ENCODE results near the gene ENTR1. TPM values are rescaled to one million over a fixed set of nuclear protein-coding genes. Genes with fewer than 3 reads are reported as not detected.

Gene ENTR1
- total and polyA plus RNA-seq, 2 donors = 26.7 to 60.3 TPM

GRCh38 chr9:136363949-136364748 lies 46.3 kb downstream of the ENTR1 start:
- peaks cover 0 to 28% of the 10 kb centered on the region in 2 donors for H3K36me3 ChIP-seq (ENCODE audit: control insufficient read depth in 2 of 2, insufficient read depth in 2 of 2, low read length in 1 of 2)
- 57% methylated on average over 54 of the region's 54 CpGs for WGBS
- no peak overlapping the region for H3K27ac ChIP-seq (ENCODE audit: low read depth in 1 of 2, low read length in 1 of 2)
- H3K27me3 ChIP-seq (ENCODE audit: control insufficient read depth in 2 of 2, insufficient read depth in 1 of 2, low read length in 1 of 2) = peaks cover 2 to 11% of the 10 kb centered on the region in 2 donors
- peaks cover 0 to 12% of the 10 kb centered on the region in 2 donors for H3K9me3 ChIP-seq (ENCODE audit: control insufficient read depth in 2 of 2, insufficient read depth in 1 of 2, low read length in 1 of 2)
- H3K4me3 ChIP-seq (ENCODE audit: low read length in 2 of 2) = peak overlapping the region in 1 of 2 donors; percentile 99
- peaks cover 6 to 10% of the 10 kb centered on the region in 2 donors for H3K4me1 ChIP-seq (ENCODE audit: control insufficient read depth in 2 of 2, insufficient read depth in 2 of 2, low read length in 2 of 2)
- DNase-seq (ENCODE audit: low read depth in 6 of 9, low spot score in 9 of 9) = peak in 1 of 9 donors; percentile 29

- H3K9me3 ChIP-seq (ENCODE audit: control insufficient read depth in 2 of 2, insufficient read depth in 1 of 2, low read length in 1 of 2) = peaks cover 0 to 12% of the 10 kb centered on the region in 2 donors
- peak within 1 kb of the TSS; percentile 74 to 99 for H3K4me3 ChIP-seq (ENCODE audit: low read length in 2 of 2)
- peak within 1 kb of the TSS; percentile 83 to 96 for H3K27ac ChIP-seq (ENCODE audit: low read depth in 1 of 2, low read length in 1 of 2)
- peak; percentile 69 to 95 (median 89) for DNase-seq (ENCODE audit: low read depth in 6 of 9, low spot score in 9 of 9)
- H3K4me1 ChIP-seq (ENCODE audit: control insufficient read depth in 2 of 2, insufficient read depth in 2 of 2, low read length in 2 of 2) = peaks cover 6 to 10% of the 10 kb centered on the region in 2 donors
- 1% methylated on average over 97 of the region's 97 CpGs for WGBS
- H3K27me3 ChIP-seq (ENCODE audit: control insufficient read depth in 2 of 2, insufficient read depth in 1 of 2, low read length in 1 of 2) = peaks cover 2 to 11% of the 10 kb centered on the region in 2 donors
- H3K36me3 ChIP-seq (ENCODE audit: control insufficient read depth in 2 of 2, insufficient read depth in 2 of 2, low read length in 1 of 2) = peaks cover 0 to 36% of the 10 kb centered on the region in 2 donors
Measured at GRCh38 chr9:136363106-136363948, 47.1 kb downstream of the ENTR1 start, which contains the start of gene DNLZ. TSS of gene DNLZ (minus strand) at chr9:136363744. CDS start at chr9:136363714, 30 bp downstream.

- peaks cover 0 to 12% of the 10 kb centered on the region in 2 donors for H3K9me3 ChIP-seq (ENCODE audit: control insufficient read depth in 2 of 2, insufficient read depth in 1 of 2, low read length in 1 of 2)
- H3K27ac ChIP-seq (ENCODE audit: low read depth in 1 of 2, low read length in 1 of 2) = no peak overlapping the region
- H3K36me3 ChIP-seq (ENCODE audit: control insufficient read depth in 2 of 2, insufficient read depth in 2 of 2, low read length in 1 of 2) = peaks cover 0 to 44% of the 10 kb centered on the region in 2 donors
- peaks cover 6 to 10% of the 10 kb centered on the region in 2 donors for H3K4me1 ChIP-seq (ENCODE audit: control insufficient read depth in 2 of 2, insufficient read depth in 2 of 2, low read length in 2 of 2)
- H3K4me3 ChIP-seq (ENCODE audit: low read length in 2 of 2) = no peak overlapping the region
- no peak for DNase-seq (ENCODE audit: low read depth in 6 of 9, low spot score in 9 of 9)
- H3K27me3 ChIP-seq (ENCODE audit: control insufficient read depth in 2 of 2, insufficient read depth in 1 of 2, low read length in 1 of 2) = peaks cover 2 to 11% of the 10 kb centered on the region in 2 donors
- WGBS = 98% methylated on average over 6 of the region's 6 CpGs
Measured at GRCh38 chr9:136362450-136362784, 48.0 kb downstream of the ENTR1 start.

GRCh38 chr9:136361754-136362449 lies 48.5 kb downstream of the ENTR1 start:
- H3K36me3 ChIP-seq (ENCODE audit: control insufficient read depth in 2 of 2, insufficient read depth in 2 of 2, low read length in 1 of 2) = peaks cover 0 to 44% of the 10 kb centered on the region in 2 donors
- DNase-seq (ENCODE audit: low read depth in 6 of 9, low spot score in 9 of 9) = no peak

GRCh38 chr9:136361047-136361753 lies 49.2 kb downstream of the ENTR1 start:
- H3K27ac ChIP-seq (ENCODE audit: low read depth in 1 of 2, low read length in 1 of 2) = no peak overlapping the region

More at GRCh38 chr9:136361754-136362449, 48.5 kb downstream of the ENTR1 start:
- peaks cover 0 to 12% of the 10 kb centered on the region in 2 donors for H3K9me3 ChIP-seq (ENCODE audit: control insufficient read depth in 2 of 2, insufficient read depth in 1 of 2, low read length in 1 of 2)
- H3K4me1 ChIP-seq (ENCODE audit: control insufficient read depth in 2 of 2, insufficient read depth in 2 of 2, low read length in 2 of 2) = peaks cover 6 to 10% of the 10 kb centered on the region in 2 donors
- no peak overlapping the region for H3K4me3 ChIP-seq (ENCODE audit: low read length in 2 of 2)
- WGBS = 96% methylated on average over 26 of the region's 26 CpGs
- H3K27me3 ChIP-seq (ENCODE audit: control insufficient read depth in 2 of 2, insufficient read depth in 1 of 2, low read length in 1 of 2) = peaks cover 2 to 11% of the 10 kb centered on the region in 2 donors
- no peak overlapping the region for H3K27ac ChIP-seq (ENCODE audit: low read depth in 1 of 2, low read length in 1 of 2)

GRCh38 chr9:136359774-136360718 lies 50.4 kb downstream of the ENTR1 start:
- H3K36me3 ChIP-seq (ENCODE audit: control insufficient read depth in 2 of 2, insufficient read depth in 2 of 2, low read length in 1 of 2) = peaks cover 3 to 44% of the 10 kb centered on the region in 2 donors
- H3K4me3 ChIP-seq (ENCODE audit: low read length in 2 of 2) = no peak overlapping the region
- 92% methylated on average over 38 of the region's 38 CpGs for WGBS
- peaks cover 0 to 12% of the 10 kb centered on the region in 2 donors for H3K9me3 ChIP-seq (ENCODE audit: control insufficient read depth in 2 of 2, insufficient read depth in 1 of 2, low read length in 1 of 2)
- no peak overlapping the region for H3K27ac ChIP-seq (ENCODE audit: low read depth in 1 of 2, low read length in 1 of 2)
- peaks cover 6 to 10% of the 10 kb centered on the region in 2 donors for H3K4me1 ChIP-seq (ENCODE audit: control insufficient read depth in 2 of 2, insufficient read depth in 2 of 2, low read length in 2 of 2)
- DNase-seq (ENCODE audit: low read depth in 6 of 9, low spot score in 9 of 9) = no peak
- H3K27me3 ChIP-seq (ENCODE audit: control insufficient read depth in 2 of 2, insufficient read depth in 1 of 2, low read length in 1 of 2) = peaks cover 2 to 10% of the 10 kb centered on the region in 2 donors

More at GRCh38 chr9:136361047-136361753, 49.2 kb downstream of the ENTR1 start:
- Histone ChIP-seq H3K9me3 (ENCODE audit: control insufficient read depth in 2 of 2, insufficient read depth in 1 of 2, low read length in 1 of 2) (peaks cover 0 to 12% of the 10 kb centered on the region in 2 donors), H3K4me3 (ENCODE audit: low read length in 2 of 2) (no peak overlapping the region), H3K36me3 (ENCODE audit: control insufficient read depth in 2 of 2, insufficient read depth in 2 of 2, low read length in 1 of 2) (peaks cover 3 to 44% of the 10 kb centered on the region in 2 donors), H3K4me1 (ENCODE audit: control insufficient read depth in 2 of 2, insufficient read depth in 2 of 2, low read length in 2 of 2) (peaks cover 6 to 10% of the 10 kb centered on the region in 2 donors), H3K27me3 (ENCODE audit: control insufficient read depth in 2 of 2, insufficient read depth in 1 of 2, low read length in 1 of 2) (peaks cover 2 to 11% of the 10 kb centered on the region in 2 donors)
- WGBS = 95% methylated on average over 43 of the region's 43 CpGs
- DNase-seq (ENCODE audit: low read depth in 6 of 9, low spot score in 9 of 9) = no peak

- no peak overlapping the region for H3K4me3 ChIP-seq (ENCODE audit: low read length in 2 of 2)
- 88% methylated on average over 2 of the region's 2 CpGs for WGBS
- peaks cover 3 to 44% of the 10 kb centered on the region in 2 donors for H3K36me3 ChIP-seq (ENCODE audit: control insufficient read depth in 2 of 2, insufficient read depth in 2 of 2, low read length in 1 of 2)
Measured at GRCh38 chr9:136358888-136359287, 51.5 kb downstream of the ENTR1 start.

More at GRCh38 chr9:136358888-136359287, 51.5 kb downstream of the ENTR1 start:
- H3K9me3 ChIP-seq (ENCODE audit: control insufficient read depth in 2 of 2, insufficient read depth in 1 of 2, low read length in 1 of 2) = peaks cover 0 to 4% of the 10 kb centered on the region in 2 donors
- peaks cover 2 to 5% of the 10 kb centered on the region in 2 donors for H3K4me1 ChIP-seq (ENCODE audit: control insufficient read depth in 2 of 2, insufficient read depth in 2 of 2, low read length in 2 of 2)
- peaks cover 0 to 2% of the 10 kb centered on the region in 2 donors for H3K27me3 ChIP-seq (ENCODE audit: control insufficient read depth in 2 of 2, insufficient read depth in 1 of 2, low read length in 1 of 2)
- no peak overlapping the region for H3K27ac ChIP-seq (ENCODE audit: low read depth in 1 of 2, low read length in 1 of 2)
- DNase-seq (ENCODE audit: low read depth in 6 of 9, low spot score in 9 of 9) = no peak
